ENCODE results near the gene MAFG. TPM values are rescaled to one million over a fixed set of nuclear protein-coding genes. Genes with fewer than 3 reads are reported as not detected.

The MAFG gene
- total and polyA plus RNA-seq, 3 experiments from 2014 or later, result 2.5 to 34.7 (median 28.4) TPM

DNA sequence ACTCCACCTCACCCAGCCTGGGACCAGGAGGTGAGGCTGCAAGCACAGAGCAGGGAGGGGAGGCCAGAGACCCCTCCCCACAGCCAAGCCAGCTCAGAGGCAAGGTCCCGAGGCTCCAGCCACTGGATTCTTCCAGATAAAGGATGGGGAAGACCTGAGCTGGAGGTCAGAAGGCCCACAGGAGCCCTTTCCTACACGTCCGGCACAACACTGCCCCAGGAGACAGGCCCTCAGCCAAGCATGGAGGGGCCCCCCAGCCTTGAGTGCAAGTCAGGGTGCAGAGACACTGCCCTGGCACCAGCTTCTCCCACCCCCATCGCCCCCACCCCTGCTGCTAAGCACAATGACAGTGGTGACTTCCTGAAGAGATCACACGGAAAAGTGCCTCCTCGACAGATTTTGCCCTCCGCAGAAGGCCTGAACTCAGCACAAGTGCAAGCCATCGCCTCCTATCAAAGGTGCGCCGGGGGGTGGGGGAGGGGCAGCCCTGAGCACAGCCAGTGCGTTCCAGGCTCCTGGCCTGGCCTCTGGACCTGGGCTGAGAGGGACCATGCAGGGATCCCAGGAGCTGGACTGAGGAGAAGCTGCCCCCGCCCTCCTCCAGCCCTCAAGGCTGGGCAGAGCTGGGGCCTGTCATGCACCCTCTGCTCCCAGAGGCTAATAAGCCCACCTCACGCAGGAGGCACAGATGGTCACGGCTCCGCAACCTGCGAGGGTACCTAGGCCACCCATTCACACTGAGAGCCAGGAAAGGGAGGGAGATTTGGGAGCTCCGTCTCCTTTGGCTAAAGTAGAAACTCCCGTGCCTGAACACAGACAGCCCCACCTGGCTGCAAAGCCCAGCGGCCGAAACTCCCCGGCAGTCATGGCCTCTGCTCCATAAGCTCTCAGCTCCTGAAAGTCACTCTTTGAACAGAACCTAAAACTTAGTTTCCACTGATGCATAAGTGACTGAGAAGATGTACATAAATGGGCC, 2.7 kb downstream of the MAFG start:
- Mint-ChIP-seq H3K36me3 (peaks cover 0 to 5% (median 0%) of the 10 kb centered on the region in 3 donors), H3K27me3 (peaks cover 0 to 9% of the 10 kb centered on the region in 2 donors), H3K9me3 (no peaks in the 10 kb centered on the region), H3K4me3 (peak overlapping the region; percentile 32 to 80 (median 72)), H3K27ac (peak overlapping the region in 4 of 8 donors; percentile 50 to 91 (median 66)), H3K4me1 (peaks cover 7 to 14% (median 14%) of the 10 kb centered on the region in 3 donors)
- Histone ChIP-seq H3K27ac (ENCODE audit: low read depth, low read length) (peak overlapping the region; percentile 69), H3K4me3 (ENCODE audit: low read length) (no peak overlapping the region), H3K27me3 (ENCODE audit: insufficient read depth, low read length, poor library complexity, severe bottlenecking) (peaks cover 7% of the 10 kb centered on the region), H3K4me1 (ENCODE audit: insufficient read depth, low read length) (peaks cover 35% of the 10 kb centered on the region), H3K9me3 (ENCODE audit: low read length) (no peaks in the 10 kb centered on the region), H3K36me3 (ENCODE audit: insufficient read depth, low read length) (no peaks in the 10 kb centered on the region)
- ChIA-PET CTCF (no interaction called here), POLR2A (interaction anchor here (0.8 to 1.8 kb wide), 2 partner anchors 12 to 33 kb away, joined by 4 to 9 read pairs; no protein-coding TSS in a partner anchor)
- no peak for DNase-seq

DNA sequence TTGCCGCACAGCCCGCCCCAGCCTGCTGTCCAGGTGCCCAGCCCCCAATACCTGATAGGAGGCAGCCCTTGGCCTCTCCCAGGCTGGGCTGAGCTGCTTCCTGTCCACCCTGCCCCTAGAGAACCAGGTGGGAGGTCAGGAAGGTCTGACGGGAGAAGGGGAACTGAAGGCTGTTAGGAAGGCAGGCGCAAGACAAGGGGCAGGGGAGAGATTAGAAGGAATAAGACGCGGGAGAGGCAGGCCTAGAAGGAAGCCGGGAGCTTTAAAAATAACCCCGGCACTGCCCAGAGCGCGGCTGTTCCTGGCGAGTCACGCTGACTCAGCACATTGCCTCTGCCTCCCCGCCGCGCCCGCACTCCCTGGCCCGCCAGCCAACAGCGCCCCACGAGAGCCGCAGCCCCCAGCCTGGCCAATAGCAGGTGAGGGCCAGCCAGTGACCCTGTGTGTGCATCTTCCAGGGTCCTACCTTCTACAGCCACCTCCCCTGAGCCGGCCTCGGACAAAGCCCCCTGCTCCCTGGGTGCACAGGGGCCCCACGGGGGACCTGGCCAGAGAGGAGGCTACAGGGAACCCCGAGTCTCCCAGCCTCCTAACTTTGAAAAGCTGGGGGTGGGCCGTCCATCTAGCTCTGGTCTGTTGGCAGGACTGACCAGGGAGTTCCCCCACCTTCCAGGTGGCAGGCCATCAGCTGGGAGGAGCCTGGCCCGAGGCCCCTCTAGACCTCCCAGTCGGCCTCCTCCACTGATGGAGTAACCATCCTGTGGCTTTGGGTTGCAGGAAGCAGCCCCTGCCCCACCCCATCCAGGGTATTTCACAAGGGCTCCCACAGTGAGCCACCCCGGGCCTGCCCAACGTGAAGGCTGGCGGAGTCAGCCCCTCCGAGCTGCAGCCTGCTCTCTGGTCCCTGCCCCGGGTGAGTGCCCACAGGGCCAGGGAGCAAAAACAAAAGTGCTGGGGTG, 4.0 kb downstream of the MAFG start:
- Mint-ChIP-seq H3K27me3 (peaks cover 0 to 2% of the 10 kb centered on the region in 2 donors), H3K36me3 (peaks cover 0 to 5% (median 0%) of the 10 kb centered on the region in 3 donors), H3K27ac (no peak overlapping the region), H3K9me3 (no peaks in the 10 kb centered on the region), H3K4me1 (peaks cover 7 to 15% (median 14%) of the 10 kb centered on the region in 3 donors), H3K4me3 (peak overlapping the region in 1 of 7 donors; percentile 52)
- POLR2A ChIA-PET, result no interaction called here
- Histone ChIP-seq H3K36me3 (ENCODE audit: insufficient read depth, low read length) (no peaks in the 10 kb centered on the region), H3K27me3 (ENCODE audit: insufficient read depth, low read length, poor library complexity, severe bottlenecking) (peaks cover 1% of the 10 kb centered on the region), H3K4me3 (ENCODE audit: low read length) (no peak overlapping the region), H3K4me1 (ENCODE audit: insufficient read depth, low read length) (peaks cover 31% of the 10 kb centered on the region), H3K27ac (ENCODE audit: low read depth, low read length) (peak overlapping the region; percentile 69), H3K9me3 (ENCODE audit: low read length) (no peaks in the 10 kb centered on the region)
- no peak for DNase-seq
- CTCF ChIA-PET, result no interaction called here

DNA sequence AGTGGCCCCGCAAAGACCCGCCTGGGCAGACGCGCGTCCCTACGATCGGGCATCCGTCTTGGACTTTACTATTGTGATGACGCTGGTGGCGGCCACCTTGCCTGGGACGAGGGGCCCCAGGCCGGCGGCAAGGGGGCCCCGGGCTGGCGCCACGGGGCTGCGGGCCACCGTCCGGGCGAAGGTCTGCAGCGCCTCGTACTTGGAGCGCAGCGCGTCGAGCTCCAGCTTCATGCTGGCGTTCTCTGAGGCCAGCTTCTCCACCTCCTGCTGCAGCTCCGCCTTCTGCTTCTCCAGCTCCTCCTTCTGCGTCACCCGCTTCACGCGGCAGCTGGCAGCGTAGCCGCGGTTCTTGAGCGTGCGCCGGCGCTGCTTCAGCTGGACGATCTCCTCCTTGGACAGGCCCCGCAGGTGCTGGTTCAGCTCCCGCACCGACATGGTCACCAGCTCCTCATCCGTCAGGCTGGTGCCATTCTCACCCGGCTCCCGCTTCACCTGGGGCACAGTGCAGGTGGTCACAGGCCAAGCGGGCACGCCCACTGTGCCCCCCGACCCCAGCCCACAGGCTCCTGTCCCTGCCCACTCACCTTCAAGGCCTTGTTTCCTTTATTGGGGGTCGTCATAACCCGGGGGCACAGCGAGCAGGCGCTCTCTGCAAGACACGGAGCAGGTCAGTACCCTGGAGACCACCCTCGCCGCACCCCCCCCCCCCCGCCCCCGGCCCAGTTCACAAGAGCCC, 4.8 kb downstream of the MAFG start:
- H3K27ac ChIP-seq (ENCODE audit: low read depth, low read length), result peak overlapping the region; percentile 43
- Mint-ChIP-seq H3K4me3 (peak overlapping the region in 1 of 7 donors; percentile 61), H3K9me3 (no peaks in the 10 kb centered on the region), H3K4me1 (peaks cover 14 to 21% (median 19%) of the 10 kb centered on the region in 3 donors), H3K27me3 (peaks cover 0 to 2% of the 10 kb centered on the region in 2 donors), H3K36me3 (peaks cover 0 to 6% (median 0%) of the 10 kb centered on the region in 3 donors), H3K27ac (no peak overlapping the region)
- H3K4me3 ChIP-seq (ENCODE audit: low read length), result no peak overlapping the region
- H3K36me3 ChIP-seq (ENCODE audit: insufficient read depth, low read length), result no peaks in the 10 kb centered on the region
- CTCF ChIA-PET, result no interaction called here
- POLR2A ChIA-PET, result no interaction called here
- no peaks in the 10 kb centered on the region for H3K9me3 ChIP-seq (ENCODE audit: low read length)
- H3K4me1 ChIP-seq (ENCODE audit: insufficient read depth, low read length), result peaks cover 29% of the 10 kb centered on the region
- no peaks in the 10 kb centered on the region for H3K27me3 ChIP-seq (ENCODE audit: insufficient read depth, low read length, poor library complexity, severe bottlenecking)
- DNase-seq, result no peak

DNA sequence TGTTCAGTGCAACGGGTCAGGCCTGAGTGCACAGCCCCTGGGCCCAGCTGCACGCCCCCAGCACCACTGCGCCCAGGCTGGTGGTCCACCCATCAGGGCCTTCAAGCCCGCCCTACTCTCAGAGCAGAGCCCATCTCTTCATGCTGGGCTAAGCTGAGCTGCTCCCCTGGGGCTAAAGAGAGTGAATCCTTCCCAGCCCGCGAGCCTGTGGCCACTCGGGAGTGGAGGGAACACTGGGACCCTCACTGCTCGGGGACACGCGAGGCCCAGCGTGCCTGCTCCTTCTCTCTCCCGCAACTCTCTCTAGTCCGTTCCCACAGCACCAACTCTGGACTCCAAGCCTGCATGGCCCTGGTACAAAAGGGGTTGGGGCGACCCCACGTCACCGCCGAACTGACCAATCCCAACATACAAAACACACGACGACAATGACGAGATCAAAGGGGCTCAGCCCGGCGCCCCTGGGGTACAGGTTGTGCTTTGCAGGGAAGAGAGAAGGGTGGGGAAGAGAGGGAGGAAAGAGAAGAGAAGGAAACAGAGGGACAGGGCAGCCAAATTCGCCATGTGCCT, 5.5 kb downstream of the MAFG start:
- DNase-seq, result no peak
- H3K36me3 Mint-ChIP-seq, result peaks cover 0 to 10% (median 0%) of the 10 kb centered on the region in 3 donors
- H3K27ac Mint-ChIP-seq, result peak overlapping the region in 1 of 8 donors; percentile 74
- H3K27me3 Mint-ChIP-seq, result peaks cover 0 to 2% of the 10 kb centered on the region in 2 donors
- peak overlapping the region in 1 of 7 donors; percentile 61 for H3K4me3 Mint-ChIP-seq
- Histone ChIP-seq H3K9me3 (ENCODE audit: low read length) (no peaks in the 10 kb centered on the region), H3K27ac (ENCODE audit: low read depth, low read length) (no peak overlapping the region), H3K4me3 (ENCODE audit: low read length) (no peak overlapping the region), H3K27me3 (ENCODE audit: insufficient read depth, low read length, poor library complexity, severe bottlenecking) (no peaks in the 10 kb centered on the region), H3K36me3 (ENCODE audit: insufficient read depth, low read length) (no peaks in the 10 kb centered on the region), H3K4me1 (ENCODE audit: insufficient read depth, low read length) (peaks cover 33% of the 10 kb centered on the region)
- ChIA-PET POLR2A (no interaction called here), CTCF (no interaction called here)
- no peaks in the 10 kb centered on the region for H3K9me3 Mint-ChIP-seq
- H3K4me1 Mint-ChIP-seq, result peaks cover 18 to 24% (median 23%) of the 10 kb centered on the region in 3 donors

DNA sequence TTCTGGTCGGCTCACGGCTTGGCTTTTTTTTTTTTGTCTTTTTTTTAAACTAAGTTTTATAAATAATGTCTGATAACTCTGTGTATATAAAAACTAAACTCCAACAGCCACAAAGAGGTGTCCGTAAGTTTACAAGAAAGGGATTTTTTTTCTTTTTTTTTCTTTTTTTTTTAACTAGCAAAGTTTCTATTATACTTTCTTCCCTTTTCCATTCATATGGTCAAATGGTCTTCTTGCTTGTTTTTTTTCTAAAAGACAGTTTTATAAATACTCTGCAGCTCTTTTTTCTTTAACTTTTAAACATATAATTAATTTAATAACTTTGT, 6.0 kb downstream of the MAFG start:
- POLR2A ChIA-PET, result no interaction called here
- no peaks in the 10 kb centered on the region for H3K27me3 ChIP-seq (ENCODE audit: insufficient read depth, low read length, poor library complexity, severe bottlenecking)
- H3K27me3 Mint-ChIP-seq, result peaks cover 0 to 2% of the 10 kb centered on the region in 2 donors
- DNase-seq, result no peak
- H3K36me3 Mint-ChIP-seq, result peaks cover 0 to 14% (median 0%) of the 10 kb centered on the region in 3 donors
- CTCF ChIA-PET, result no interaction called here
- no peak overlapping the region for H3K27ac Mint-ChIP-seq
- no peak overlapping the region for H3K4me3 Mint-ChIP-seq
- H3K9me3 ChIP-seq (ENCODE audit: low read length), result no peaks in the 10 kb centered on the region
- H3K27ac ChIP-seq (ENCODE audit: low read depth, low read length), result no peak overlapping the region
- no peaks in the 10 kb centered on the region for H3K36me3 ChIP-seq (ENCODE audit: insufficient read depth, low read length)
- no peaks in the 10 kb centered on the region for H3K9me3 Mint-ChIP-seq
- H3K4me3 ChIP-seq (ENCODE audit: low read length), result no peak overlapping the region
- peaks cover 36% of the 10 kb centered on the region for H3K4me1 ChIP-seq (ENCODE audit: insufficient read depth, low read length)
- H3K4me1 Mint-ChIP-seq, result peaks cover 21 to 29% (median 27%) of the 10 kb centered on the region in 3 donors

DNA sequence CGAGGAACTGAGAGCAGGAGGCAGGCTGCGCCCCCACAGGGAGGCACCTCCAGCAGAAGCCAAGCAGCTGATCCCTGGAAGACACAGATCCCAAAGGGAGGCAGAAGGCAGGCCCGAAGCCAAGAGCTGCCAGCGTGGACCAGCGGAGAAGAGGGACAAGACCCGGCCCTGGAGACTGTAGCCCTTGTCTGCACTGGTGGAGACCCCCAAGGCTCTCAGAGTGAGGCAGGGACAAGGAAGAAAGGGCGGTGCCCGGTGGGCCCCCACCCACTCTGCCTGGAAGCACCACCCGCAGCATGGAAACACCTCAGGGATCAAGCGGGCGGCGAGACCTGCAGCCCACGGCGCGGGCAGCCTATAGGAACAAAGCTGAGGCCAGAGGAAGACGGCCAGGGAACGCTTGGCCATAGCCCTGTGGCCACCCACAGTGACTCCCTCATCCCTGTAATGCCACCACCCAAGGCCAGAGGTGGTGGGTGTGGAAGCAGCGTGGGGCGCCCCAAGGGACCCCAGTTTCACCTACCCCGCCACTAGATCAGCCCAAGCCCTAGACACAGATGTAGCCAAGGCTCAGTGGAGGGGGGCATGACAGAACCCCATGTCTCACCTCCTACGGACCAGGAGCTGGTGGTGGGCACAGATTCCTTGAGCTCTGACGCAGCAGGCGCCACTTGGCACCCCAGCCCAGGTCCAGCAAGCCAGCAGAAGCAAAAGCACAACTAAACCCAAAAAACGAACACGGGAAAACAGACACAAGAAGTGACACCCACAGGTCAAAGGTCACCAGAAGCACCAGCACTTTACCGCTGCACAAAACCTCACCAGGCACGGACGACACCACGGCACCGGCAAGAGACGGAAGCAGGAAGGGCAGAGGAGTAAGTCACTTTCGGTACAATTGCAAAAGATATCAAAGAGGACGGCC, 6.7 kb downstream of the MAFG start:
- no peak for DNase-seq
- peak overlapping the region in 1 of 8 donors; percentile 54 for H3K27ac Mint-ChIP-seq
- Histone ChIP-seq H3K27me3 (ENCODE audit: insufficient read depth, low read length, poor library complexity, severe bottlenecking) (no peaks in the 10 kb centered on the region), H3K9me3 (ENCODE audit: low read length) (no peaks in the 10 kb centered on the region), H3K27ac (ENCODE audit: low read depth, low read length) (no peak overlapping the region), H3K4me1 (ENCODE audit: insufficient read depth, low read length) (peaks cover 35% of the 10 kb centered on the region), H3K36me3 (ENCODE audit: insufficient read depth, low read length) (peaks cover under 1% of the 10 kb centered on the region), H3K4me3 (ENCODE audit: low read length) (no peak overlapping the region)
- POLR2A ChIA-PET, result no interaction called here
- peaks cover 0 to 18% (median 0%) of the 10 kb centered on the region in 3 donors for H3K36me3 Mint-ChIP-seq
- peaks cover 18 to 29% (median 26%) of the 10 kb centered on the region in 3 donors for H3K4me1 Mint-ChIP-seq
- CTCF ChIA-PET, result no interaction called here
- H3K4me3 Mint-ChIP-seq, result peak overlapping the region in 1 of 7 donors; percentile 70
- H3K9me3 Mint-ChIP-seq, result no peaks in the 10 kb centered on the region
- no peaks in the 10 kb centered on the region for H3K27me3 Mint-ChIP-seq
